NCI-H524 (cell line): ENCODE measurements around the gene MRNIP.

Source experiments
- DNase-seq, 2 experiments: peaks; one replicate each; lab custom pipeline; 2025; lab: John Stamatoyannopoulos, UW

MRNIP gene

GRCh38 chr5:179803651-179804554, 54.7 kb downstream of the MRNIP start:
- peak in 1 of 2 experiments; percentile 7 for DNase-seq

GRCh38 chr5:179802950-179803562, 55.6 kb downstream of the MRNIP start:
- peak in 1 of 2 experiments; percentile 61 for DNase-seq

GRCh38 chr5:179802207-179802883, 56.3 kb downstream of the MRNIP start:
- DNase-seq: no peak

- DNase-seq: peak in 1 of 2 experiments; percentile 29
Observed at GRCh38 chr5:179801304-179802206, 57.1 kb downstream of the MRNIP start.

GRCh38 chr5:179800696-179801201, 57.9 kb downstream of the MRNIP start:
- DNase-seq: no peak

GRCh38 chr5:179800071-179800695, 58.4 kb downstream of the MRNIP start:
- no peak for DNase-seq

- no peak for DNase-seq
Observed at GRCh38 chr5:179799644-179799973, 59.0 kb downstream of the MRNIP start.

GRCh38 chr5:179798771-179799643, 59.6 kb downstream of the MRNIP start:
- no peak for DNase-seq

- DNase-seq: no peak
Observed at GRCh38 chr5:179798144-179798770, 60.4 kb downstream of the MRNIP start.

GRCh38 chr5:179797741-179798140, 60.9 kb downstream of the MRNIP start:
- DNase-seq: no peak

GRCh38 chr5:179796877-179797608, 61.6 kb downstream of the MRNIP start:
- DNase-seq: no peak

GRCh38 chr5:179795863-179796833, 62.5 kb downstream of the MRNIP start:
- peak; percentile 23 to 70 for DNase-seq

GRCh38 chr5:179795049-179795862, 63.4 kb downstream of the MRNIP start:
- DNase-seq: peak; percentile 36 to 67

- no peak for DNase-seq
Observed at GRCh38 chr5:179794575-179794974, 64.0 kb downstream of the MRNIP start.

- no peak for DNase-seq
Observed at GRCh38 chr5:179794171-179794570, 64.4 kb downstream of the MRNIP start.

GRCh38 chr5:179793468-179794139, 65.0 kb downstream of the MRNIP start, which contains the start of gene LTC4S:
TSS of gene LTC4S (plus strand) at chr5:179793986. CDS start at chr5:179794081, 95 bp downstream.
- DNase-seq: no peak
